Subcutaneous abdominal adipose tissue (tissue), 5 donors: ENCODE measurements around the gene SESTD1.
A peak's percentile ranks its signal among the peaks of the same experiment; 100 is the strongest.

Experiments used
- H3K27ac ChIP-seq: one replicate; pipeline ENCODE4 v1.7.0; 2013; ENCODE audit warnings: low read depth, mild to moderate bottlenecking, inconsistent platforms, low read length, moderate library complexity
- H3K27me3 ChIP-seq, 5 donors: one replicate each; pipeline ENCODE4 v1.7.0; 2013; ENCODE audit warnings: low read length in 5 of 5, inconsistent platforms in 1 of 5; ENCODE audit not compliant: control insufficient read depth in 5 of 5, insufficient read depth in 4 of 5
- H3K36me3 ChIP-seq, 5 donors: one replicate each; pipeline ENCODE4 v1.7.0; 2013; ENCODE audit warnings: low read length in 5 of 5; ENCODE audit not compliant: control insufficient read depth in 5 of 5, insufficient read depth in 5 of 5
- H3K4me1 ChIP-seq, 5 donors: one replicate each; pipeline ENCODE4 v1.7.0; 2013; ENCODE audit warnings: low read length in 5 of 5, mild to moderate bottlenecking in 3 of 5, moderate library complexity in 1 of 5; ENCODE audit not compliant: control insufficient read depth in 5 of 5, insufficient read depth in 5 of 5
- H3K4me3 ChIP-seq, 5 donors: one replicate each; pipeline ENCODE4 v1.7.0; 2013; ENCODE audit warnings: low read length in 5 of 5, low read depth in 1 of 5
- H3K9ac ChIP-seq, 5 donors: one replicate each; pipeline ENCODE4 v1.7.0; 2013; ENCODE audit warnings: low read length in 5 of 5, mild to moderate bottlenecking in 4 of 5, moderate library complexity in 3 of 5
- H3K9me3 ChIP-seq, 5 donors: one replicate each; pipeline ENCODE4 v1.7.0; 2013; ENCODE audit warnings: low read length in 5 of 5; ENCODE audit not compliant: control insufficient read depth in 5 of 5
- donor health status: healthy.
- donor health status: healthy.
- donor health status: healthy.
- donor health status: healthy.
- donor health status: healthy.

The SESTD1 gene

GRCh38 chr2:179268277-179268925, 3.8 kb upstream of the SESTD1 start:
- Histone ChIP-seq H3K9me3 (no peaks in the 10 kb centered on the region), H3K4me3 (no peak overlapping the region), H3K36me3 (no peaks in the 10 kb centered on the region), H3K9ac (no peak overlapping the region), H3K4me1 (peaks cover 0 to 47% (median 33%) of the 10 kb centered on the region in 5 donors), H3K27ac (peak overlapping the region; percentile 71), H3K27me3 (no peaks in the 10 kb centered on the region)

GRCh38 chr2:179266271-179266670, 1.6 kb upstream of the SESTD1 start:
- Histone ChIP-seq H3K4me1 (peaks cover 0 to 50% (median 41%) of the 10 kb centered on the region in 5 donors), H3K27me3 (no peaks in the 10 kb centered on the region), H3K36me3 (no peaks in the 10 kb centered on the region), H3K9ac (no peak overlapping the region), H3K27ac (no peak overlapping the region), H3K9me3 (no peaks in the 10 kb centered on the region), H3K4me3 (no peak overlapping the region)

- H3K4me3 ChIP-seq, result peak overlapping the region; percentile 73 to 88 (median 83)
- peaks cover 0 to 52% (median 49%) of the 10 kb centered on the region in 5 donors for H3K4me1 ChIP-seq
- no peaks in the 10 kb centered on the region for H3K36me3 ChIP-seq
- H3K9ac ChIP-seq, result peak overlapping the region; percentile 75 to 98 (median 84)
- H3K27ac ChIP-seq, result peak overlapping the region; percentile 96
- no peaks in the 10 kb centered on the region for H3K27me3 ChIP-seq
- no peaks in the 10 kb centered on the region for H3K9me3 ChIP-seq
Observed at GRCh38 chr2:179265082-179265510, 464 bp upstream of the SESTD1 start.

- H3K4me3 ChIP-seq, result peak overlapping the region; percentile 83 to 94 (median 88)
- H3K4me1 ChIP-seq, result peaks cover 0 to 65% (median 49%) of the 10 kb centered on the region in 5 donors
- peak overlapping the region; percentile 98 for H3K27ac ChIP-seq
- no peaks in the 10 kb centered on the region for H3K27me3 ChIP-seq
- H3K36me3 ChIP-seq, result no peaks in the 10 kb centered on the region
- H3K9me3 ChIP-seq, result no peaks in the 10 kb centered on the region
- peak overlapping the region; percentile 78 to 98 (median 92) for H3K9ac ChIP-seq
Observed at GRCh38 chr2:179263446-179264367, 925 bp downstream of the SESTD1 start.

GRCh38 chr2:179263015-179263414, 1.6 kb downstream of the SESTD1 start:
- H3K36me3 ChIP-seq, result no peaks in the 10 kb centered on the region
- H3K4me1 ChIP-seq, result peaks cover 0 to 64% (median 42%) of the 10 kb centered on the region in 5 donors
- peak overlapping the region; percentile 98 for H3K27ac ChIP-seq
- H3K9me3 ChIP-seq, result no peaks in the 10 kb centered on the region
- peak overlapping the region; percentile 83 to 94 (median 88) for H3K4me3 ChIP-seq
- no peaks in the 10 kb centered on the region for H3K27me3 ChIP-seq
- peak overlapping the region; percentile 78 to 98 (median 92) for H3K9ac ChIP-seq

GRCh38 chr2:179262077-179262660, 2.5 kb downstream of the SESTD1 start:
- Histone ChIP-seq H3K4me1 (peaks cover 0 to 61% (median 40%) of the 10 kb centered on the region in 5 donors), H3K36me3 (no peaks in the 10 kb centered on the region), H3K9ac (peak overlapping the region in 2 of 5 donors; percentile 35 to 98), H3K27me3 (no peaks in the 10 kb centered on the region), H3K27ac (peak overlapping the region; percentile 98), H3K9me3 (no peaks in the 10 kb centered on the region), H3K4me3 (peak overlapping the region in 2 of 5 donors; percentile 89 to 94)

GRCh38 chr2:179261151-179261825, 3.3 kb downstream of the SESTD1 start:
- H3K9me3 ChIP-seq, result no peaks in the 10 kb centered on the region
- peak overlapping the region in 1 of 5 donors; percentile 98 for H3K9ac ChIP-seq
- peak overlapping the region in 1 of 5 donors; percentile 4 for H3K4me3 ChIP-seq
- H3K27me3 ChIP-seq, result no peaks in the 10 kb centered on the region
- H3K36me3 ChIP-seq, result no peaks in the 10 kb centered on the region
- H3K27ac ChIP-seq, result peak overlapping the region; percentile 98
- H3K4me1 ChIP-seq, result peaks cover 0 to 61% (median 40%) of the 10 kb centered on the region in 5 donors

GRCh38 chr2:179260224-179260623, 4.4 kb downstream of the SESTD1 start:
- peaks cover 0 to 62% (median 35%) of the 10 kb centered on the region in 5 donors for H3K4me1 ChIP-seq
- H3K27me3 ChIP-seq, result no peaks in the 10 kb centered on the region
- no peaks in the 10 kb centered on the region for H3K9me3 ChIP-seq
- H3K9ac ChIP-seq, result no peak overlapping the region
- peaks cover 0 to 8% (median 0%) of the 10 kb centered on the region in 5 donors for H3K36me3 ChIP-seq
- H3K27ac ChIP-seq, result peak overlapping the region; percentile 98
- H3K4me3 ChIP-seq, result no peak overlapping the region

GRCh38 chr2:179255129-179255528, 9.5 kb downstream of the SESTD1 start:
- Histone ChIP-seq H3K4me1 (peaks cover 0 to 58% (median 21%) of the 10 kb centered on the region in 5 donors), H3K4me3 (no peak overlapping the region), H3K27me3 (no peaks in the 10 kb centered on the region), H3K9ac (peak overlapping the region in 1 of 5 donors; percentile 30), H3K36me3 (peaks cover 0 to 10% (median 0%) of the 10 kb centered on the region in 5 donors), H3K9me3 (no peaks in the 10 kb centered on the region), H3K27ac (peak overlapping the region; percentile 42)
